NB4 (cell line): ENCODE results near the gene HS6ST1.

ENCODE experiments used
- DNase-seq: peaks from one replicate; pipeline ENCODE4 v3.0.0; 2010; ENCODE audit warnings: low read depth
- H3K4me3 ChIP-seq: one replicate; pipeline ENCODE4 v1.5.1; 2011; ENCODE audit warnings: mild to moderate bottlenecking, low read depth, low read length, moderate library complexity
- MYC ChIP-seq: IDR thresholded peaks from 2 replicates; pipeline ENCODE4 v1.6.1; 2011; ENCODE audit warnings: low read depth, low read length
- POLR2A ChIP-seq: IDR thresholded peaks from 2 replicates; pipeline ENCODE4 v1.6.1; 2011; ENCODE audit warnings: mild to moderate bottlenecking; ENCODE audit not compliant: insufficient read length; ENCODE audit errors: extremely low read depth
- TF ChIP-seq, protein P1 (sequence below): IDR thresholded peaks from 2 replicates; pipeline ENCODE4 v1.6.1; 2011; ENCODE audit warnings: low read depth, low read length
- TF ChIP-seq, protein P2 (sequence below): IDR thresholded peaks from one replicate; pipeline ENCODE4 v1.5.1; 2012; ENCODE audit warnings: low read depth, low read length

Gene HS6ST1

DNA sequence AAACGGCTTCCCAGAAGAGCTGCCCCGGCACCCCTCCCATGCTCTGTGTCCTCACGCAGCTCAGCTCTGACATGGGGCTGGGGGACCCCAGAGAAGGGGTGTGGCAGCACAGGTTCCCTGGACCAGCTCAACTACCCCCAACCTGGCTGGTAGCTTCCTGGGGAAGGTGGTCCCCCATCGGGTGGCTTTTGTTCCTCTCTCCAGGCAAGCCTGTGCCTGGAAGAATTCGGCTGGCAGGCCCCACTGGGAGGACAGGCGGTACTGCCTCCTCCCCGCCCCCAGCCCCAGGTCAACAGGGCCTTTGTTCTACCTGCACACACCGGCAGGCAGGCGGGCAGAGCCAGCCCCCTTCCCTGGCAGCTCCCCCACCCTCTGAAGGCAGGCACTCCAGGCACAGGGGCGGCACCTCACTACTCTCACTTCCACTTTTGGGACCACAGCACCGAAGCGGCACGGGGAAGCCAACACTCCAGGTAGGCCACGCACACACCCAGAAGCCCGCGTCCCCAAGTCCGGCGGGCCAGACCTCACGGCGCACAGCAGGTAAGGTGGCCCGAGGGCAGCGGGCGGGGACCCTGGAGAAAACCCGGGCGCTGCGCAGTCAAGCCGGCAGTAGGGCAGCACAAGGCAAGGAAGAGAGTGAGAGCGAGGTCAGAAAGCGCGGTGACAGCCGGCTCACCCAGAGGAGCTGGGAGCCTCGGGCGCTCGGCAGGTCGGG lies 1.3 kb downstream of the HS6ST1 start:
- TF ChIP-seq, protein P1, sequence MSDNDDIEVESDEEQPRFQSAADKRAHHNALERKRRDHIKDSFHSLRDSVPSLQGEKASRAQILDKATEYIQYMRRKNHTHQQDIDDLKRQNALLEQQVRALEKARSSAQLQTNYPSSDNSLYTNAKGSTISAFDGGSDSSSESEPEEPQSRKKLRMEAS, result no peak
- TF ChIP-seq, protein P2, sequence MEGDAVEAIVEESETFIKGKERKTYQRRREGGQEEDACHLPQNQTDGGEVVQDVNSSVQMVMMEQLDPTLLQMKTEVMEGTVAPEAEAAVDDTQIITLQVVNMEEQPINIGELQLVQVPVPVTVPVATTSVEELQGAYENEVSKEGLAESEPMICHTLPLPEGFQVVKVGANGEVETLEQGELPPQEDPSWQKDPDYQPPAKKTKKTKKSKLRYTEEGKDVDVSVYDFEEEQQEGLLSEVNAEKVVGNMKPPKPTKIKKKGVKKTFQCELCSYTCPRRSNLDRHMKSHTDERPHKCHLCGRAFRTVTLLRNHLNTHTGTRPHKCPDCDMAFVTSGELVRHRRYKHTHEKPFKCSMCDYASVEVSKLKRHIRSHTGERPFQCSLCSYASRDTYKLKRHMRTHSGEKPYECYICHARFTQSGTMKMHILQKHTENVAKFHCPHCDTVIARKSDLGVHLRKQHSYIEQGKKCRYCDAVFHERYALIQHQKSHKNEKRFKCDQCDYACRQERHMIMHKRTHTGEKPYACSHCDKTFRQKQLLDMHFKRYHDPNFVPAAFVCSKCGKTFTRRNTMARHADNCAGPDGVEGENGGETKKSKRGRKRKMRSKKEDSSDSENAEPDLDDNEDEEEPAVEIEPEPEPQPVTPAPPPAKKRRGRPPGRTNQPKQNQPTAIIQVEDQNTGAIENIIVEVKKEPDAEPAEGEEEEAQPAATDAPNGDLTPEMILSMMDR, result no peak
- no peak for TF ChIP-seq MYC
- TF ChIP-seq POLR2A, result no peak
- peak; percentile 68 for DNase-seq
- peak overlapping the region; percentile 81 for H3K4me3 ChIP-seq

DNA sequence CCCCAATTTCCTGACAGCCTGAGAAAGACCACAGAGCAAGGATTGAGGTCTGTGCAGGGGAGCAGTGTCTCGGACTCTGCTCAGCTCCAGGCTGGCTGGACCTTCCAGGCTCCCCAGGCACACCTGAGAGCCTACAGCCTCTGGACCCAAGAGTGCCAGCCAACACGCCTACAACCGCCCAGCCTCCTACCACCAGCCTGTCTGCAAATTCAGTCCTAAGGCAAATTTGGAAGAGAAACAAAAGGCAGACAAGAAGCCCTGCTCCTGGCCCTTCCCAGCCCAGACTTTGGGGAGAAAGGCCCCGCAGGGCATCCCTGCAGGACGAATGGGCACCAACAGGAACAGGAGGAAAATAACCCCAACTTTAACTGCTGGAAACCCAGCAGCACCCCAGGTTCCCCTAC lies 1.9 kb downstream of the HS6ST1 start:
- TF ChIP-seq, protein P2, result no peak
- TF ChIP-seq, protein P1, result no peak
- TF ChIP-seq POLR2A, result no peak
- TF ChIP-seq MYC, result no peak
- H3K4me3 ChIP-seq, result peak overlapping the region; percentile 81
- DNase-seq, result peak; percentile 14

DNA sequence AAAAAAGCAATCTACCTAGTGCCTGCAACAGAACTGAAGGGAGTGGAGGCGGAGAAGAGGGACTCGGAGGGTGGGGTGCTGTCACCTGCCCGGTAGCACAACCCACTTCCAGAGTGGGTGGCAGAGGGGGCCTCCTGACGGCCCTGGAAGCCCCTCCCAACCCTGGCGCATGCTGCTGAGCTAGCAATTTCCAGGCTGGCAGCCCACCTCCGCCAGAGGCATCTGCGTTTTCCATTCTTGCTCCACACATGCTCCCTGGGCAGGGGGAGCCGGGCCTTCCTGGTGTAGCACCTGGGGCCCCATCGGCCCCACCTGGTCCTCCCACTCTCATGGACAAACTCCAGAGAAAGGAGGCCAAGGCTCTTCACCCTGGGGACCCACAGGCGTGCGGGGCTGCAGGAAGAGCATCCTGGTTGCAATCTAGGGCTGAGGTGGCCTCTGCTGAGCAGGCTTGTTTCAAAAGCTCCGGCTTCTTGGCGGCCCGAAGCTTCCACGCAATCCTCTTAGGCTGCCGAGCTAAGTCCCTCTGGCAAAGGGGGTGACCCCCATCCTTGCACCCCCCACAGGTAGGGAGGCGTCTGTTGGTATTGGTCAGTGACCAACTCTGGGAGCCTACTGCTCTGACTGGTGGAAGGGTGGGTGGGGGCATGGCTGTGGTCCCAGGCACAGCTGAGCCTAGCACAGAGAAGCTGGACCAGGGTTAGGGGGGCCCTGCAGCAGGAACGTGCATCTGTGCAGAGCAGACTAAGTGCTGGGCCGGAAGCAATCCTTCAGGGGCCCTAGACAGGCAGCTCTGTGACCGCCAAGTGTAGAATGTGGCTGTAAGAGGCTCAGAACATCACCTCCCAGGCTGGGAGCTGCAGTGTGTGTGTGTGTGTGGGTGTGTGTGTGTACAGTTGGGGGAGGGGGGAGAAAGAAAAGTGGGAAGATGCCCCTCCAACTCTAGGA lies 2.6 kb downstream of the HS6ST1 start:
- peak overlapping the region; percentile 81 for H3K4me3 ChIP-seq
- TF ChIP-seq MYC, result no peak
- no peak for TF ChIP-seq POLR2A
- TF ChIP-seq, protein P1, result no peak; the same call in 1 of the 2 replicates
- TF ChIP-seq, protein P2, result no peak
- peak; percentile 36 for DNase-seq

DNA sequence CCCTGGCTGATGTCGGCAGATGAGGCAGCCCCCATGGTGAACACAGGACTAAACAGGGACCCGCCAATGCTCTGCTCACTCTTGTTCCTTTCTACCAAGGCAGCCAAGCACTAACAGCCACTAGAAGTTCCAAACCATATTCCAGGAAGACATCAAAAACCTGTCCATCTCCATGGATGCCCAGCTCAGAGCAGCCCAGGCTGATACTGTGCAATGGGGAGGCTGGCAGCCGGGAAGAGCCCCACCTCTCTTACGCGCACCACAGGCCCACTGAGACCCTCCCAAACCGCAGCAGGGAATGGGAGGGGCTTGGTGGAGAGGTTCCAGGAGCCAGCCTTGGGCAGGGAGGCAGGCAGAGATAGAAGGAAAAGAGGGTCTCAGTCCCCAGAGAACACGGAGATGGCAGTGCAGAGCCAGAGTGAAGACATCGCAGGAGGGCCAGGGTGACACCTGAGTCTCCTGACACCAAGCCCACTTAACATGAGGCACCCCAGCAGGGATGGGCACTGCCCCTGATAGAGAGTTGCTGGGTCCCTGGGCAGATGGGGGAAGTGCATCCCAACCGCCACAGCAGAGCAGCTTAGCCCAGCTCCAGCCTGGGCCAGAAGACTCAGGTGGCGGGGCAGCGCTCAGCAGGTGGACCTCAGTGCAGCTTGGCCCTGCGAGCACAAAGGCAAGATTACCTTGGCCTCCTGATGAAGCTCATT lies 3.4 kb downstream of the HS6ST1 start:
- peak overlapping the region; percentile 81 for H3K4me3 ChIP-seq
- DNase-seq, result peak; percentile 7
- TF ChIP-seq, protein P2, result no peak
- TF ChIP-seq POLR2A, result no peak
- no peak for TF ChIP-seq MYC
- TF ChIP-seq, protein P1, result no peak

DNA sequence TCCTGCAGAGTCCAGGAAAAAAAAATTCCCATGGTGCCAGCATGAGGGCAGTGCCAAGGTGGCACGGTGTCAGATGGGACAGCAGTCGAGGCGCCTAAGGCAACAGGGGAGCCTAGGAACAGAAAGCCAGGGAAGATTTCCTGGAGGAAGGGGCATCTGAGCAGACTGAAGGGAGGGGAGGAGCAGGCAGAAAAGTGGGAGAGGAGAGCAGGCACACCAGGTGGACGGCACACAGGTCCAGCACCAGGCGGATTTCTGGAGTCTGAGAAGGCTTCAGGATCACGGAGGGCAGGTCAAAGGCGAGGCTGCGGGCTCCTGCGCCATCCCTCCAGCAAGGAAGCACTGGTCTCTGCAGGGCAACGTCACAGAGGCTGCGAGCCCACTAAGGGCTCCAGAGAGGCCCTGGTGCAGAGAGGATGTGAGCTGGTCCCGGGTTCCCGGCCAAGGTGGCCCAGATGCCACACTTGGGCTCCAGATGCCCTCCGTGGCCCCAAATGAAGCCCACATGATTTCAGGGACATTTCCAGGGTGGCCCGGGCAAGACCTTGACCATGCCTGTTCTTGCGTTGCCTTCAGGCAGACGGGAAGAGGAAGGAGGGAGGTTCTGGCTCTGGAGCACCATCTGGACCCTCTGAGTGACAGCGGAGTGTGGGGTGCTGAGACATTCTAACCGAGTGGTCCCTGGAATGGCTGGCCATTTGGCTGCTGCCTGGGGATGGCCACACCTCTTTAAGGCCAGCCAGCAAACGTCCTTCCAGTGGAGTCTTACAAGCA lies 4.1 kb downstream of the HS6ST1 start:
- H3K4me3 ChIP-seq, result peak overlapping the region; percentile 81
- DNase-seq, result peak; percentile 2
- TF ChIP-seq, protein P1, result no peak
- TF ChIP-seq POLR2A, result no peak
- TF ChIP-seq, protein P2, result no peak
- no peak for TF ChIP-seq MYC
